GM23248 (cell line): ENCODE results near the gene TM9SF3. TPM values are rescaled to one million over a fixed set of nuclear protein-coding genes. Genes with fewer than 3 reads are reported as not detected.

Experiments
- DNase-seq: peaks from one replicate; pipeline ENCODE4 v3.0.0-alpha.2; 2015
- H2AFZ ChIP-seq: fragments of 200-600 bp; sonication (generic); 2 replicates; pipeline ENCODE4 v1.6.1; 2016; ENCODE audit warnings: antibody characterized with exemption
- H3F3A ChIP-seq: fragments of 200-600 bp; sonication (generic); 2 replicates; pipeline ENCODE4 v1.6.1; 2016; ENCODE audit warnings: mild to moderate bottlenecking, antibody characterized with exemption, mixed run types; ENCODE audit not compliant: insufficient read depth
- H3K27ac ChIP-seq: fragments of 200-600 bp; sonication (generic); 2 replicates; pipeline ENCODE4 v1.5.1; 2016; ENCODE audit warnings: mild to moderate bottlenecking
- H3K27me3 ChIP-seq: fragments of 200-600 bp; sonication (generic); replicated peaks from 2 replicates; pipeline ENCODE4 v1.6.1; 2016; ENCODE audit warnings: mild to moderate bottlenecking; ENCODE audit not compliant: insufficient read depth
- H3K36me3 ChIP-seq: fragments of 200-600 bp; sonication (generic); 2 replicates; pipeline ENCODE4 v1.6.1; 2016; ENCODE audit warnings: low read depth, mild to moderate bottlenecking
- H3K4me1 ChIP-seq: fragments of 200-600 bp; sonication (generic); 2 replicates; pipeline ENCODE4 v1.6.1; 2016; ENCODE audit warnings: mild to moderate bottlenecking; ENCODE audit not compliant: insufficient read depth
- H3K4me2 ChIP-seq: fragments of 200-600 bp; sonication (generic); one replicate; pipeline ENCODE4 v1.6.1; 2016; ENCODE audit warnings: mild to moderate bottlenecking; ENCODE audit not compliant: unreplicated experiment
- H3K4me3 ChIP-seq: fragments of 200-600 bp; sonication (generic); 2 replicates; pipeline ENCODE4 v1.5.1; 2016; ENCODE audit warnings: mild to moderate bottlenecking
- H3K79me2 ChIP-seq: fragments of 200-600 bp; sonication (generic); 2 replicates; pipeline ENCODE4 v1.6.1; 2016; ENCODE audit warnings: mild to moderate bottlenecking; ENCODE audit not compliant: insufficient read depth
- H3K9ac ChIP-seq: fragments of 200-600 bp; sonication (generic); 2 replicates; pipeline ENCODE4 v1.6.1; 2016; ENCODE audit warnings: mild to moderate bottlenecking
- H3K9me2 ChIP-seq: fragments of 200-600 bp; sonication (generic); 2 replicates; pipeline ENCODE4 v1.6.1; 2016; ENCODE audit warnings: mixed run types, mild to moderate bottlenecking, moderate library complexity; ENCODE audit not compliant: insufficient read depth
- H3K9me3 ChIP-seq: fragments of 200-600 bp; sonication (generic); one replicate; pipeline ENCODE4 v1.6.1; 2017; ENCODE audit warnings: low read depth
- H4K20me1 ChIP-seq: fragments of 200-600 bp; sonication (generic); 2 replicates; pipeline ENCODE4 v1.6.0; 2016; ENCODE audit not compliant: insufficient read depth
- EZH2 ChIP-seq: fragments of 200-600 bp; sonication (generic); IDR thresholded peaks from 2 replicates; pipeline ENCODE4 v1.6.1; 2018; ENCODE audit warnings: antibody characterized with exemption, mild to moderate bottlenecking; ENCODE audit not compliant: insufficient read depth, poor library complexity, severe bottlenecking
- EZH2phosphoT487 ChIP-seq: fragments of 200-600 bp; sonication (generic); IDR thresholded peaks from 2 replicates; pipeline ENCODE4 v1.6.1; 2018; ENCODE audit warnings: antibody characterized with exemption, moderate library complexity, mild to moderate bottlenecking, low read depth; ENCODE audit not compliant: insufficient read depth
- WGBS, 2 experiments: methylation state at CpG; one replicate each; pipeline ENCODE4 v1.1.6; 2015 to 2017; ENCODE audit warnings: low lambda C conversion rate in 2 of 2, low coverage in 1 of 2; ENCODE audit errors: missing lambda C conversion rate in 2 of 2; 5-methylcytosine and 5-hydroxymethylcytosine counted together
- in situ Hi-C: fragments of 300-500 bp; cut with MboI; formaldehyde crosslinking; loops from 2 replicates; pipeline ENCODE4 v1.15.0; 2020
- polyA plus RNA-seq: library from polyadenylated mRNA; unstranded; fragments of >200 nt; fragmentation: Nextera tagmentation; extraction: Ambion mirVana; gene quantifications from 2 replicates; pipeline ENCODE4 v1.2.1, GENCODE V29; 2016
- total RNA-seq: library from RNA; depleted of rRNA; stranded (reverse); fragments of >200 nt; shearing (Covaris generic); gene quantifications from 2 replicates; pipeline ENCODE4 v1.2.3, GENCODE V29; 2014

Gene TM9SF3
- total and polyA plus RNA-seq, 2 experiments from 2014 or later = 130 to 175 TPM

GRCh38 chr10:96584035-96584434 is 2.8 kb downstream of the TM9SF3 start:
- Histone ChIP-seq H3K79me2 (peaks cover 76% of the 10 kb centered on the region), H3K4me3 (peak overlapping the region; percentile 97), H3K4me1 (peaks cover 50% of the 10 kb centered on the region), H3F3A (peaks cover 24% of the 10 kb centered on the region), H3K27me3 (no peaks in the 10 kb centered on the region), H3K9ac (no peak overlapping the region), H3K36me3 (no peaks in the 10 kb centered on the region), H3K27ac (no peak overlapping the region), H2AFZ (no peak overlapping the region), H3K9me3 (no peaks in the 10 kb centered on the region), H4K20me1 (peaks cover 29% of the 10 kb centered on the region), H3K4me2 (peak overlapping the region; percentile 98), H3K9me2 (no peaks in the 10 kb centered on the region)
- WGBS, 2 experiments = 96 to 100% methylated on average over 1 of the region's 1 CpG
- TF ChIP-seq EZH2phosphoT487 (no peak), EZH2 (no peak)
- in situ Hi-C loops = no loop called here
- no peak for DNase-seq

GRCh38 chr10:96579133-96579532 is 7.7 kb downstream of the TM9SF3 start:
- Histone ChIP-seq H3K9ac (no peak overlapping the region), H3K4me1 (peaks cover 24% of the 10 kb centered on the region), H3K27ac (no peak overlapping the region; the same call in 1 of the 2 replicates), H3K79me2 (peaks cover 100% of the 10 kb centered on the region), H3K27me3 (no peaks in the 10 kb centered on the region), H2AFZ (no peak overlapping the region), H3K9me3 (no peaks in the 10 kb centered on the region), H4K20me1 (peaks cover 48% of the 10 kb centered on the region), H3F3A (0 out of 2 replicates have a peak, but pooled peaks cover 7% of the 10 kb centered on the region), H3K9me2 (no peaks in the 10 kb centered on the region), H3K36me3 (0 out of 2 replicates have a peak, but pooled peaks cover 5% of the 10 kb centered on the region), H3K4me2 (peak overlapping the region; percentile 8), H3K4me3 (no peak overlapping the region)
- 78 to 84% methylated on average over 2 of the region's 2 CpGs for WGBS, 2 experiments
- in situ Hi-C loops = no loop called here
- TF ChIP-seq EZH2phosphoT487 = no peak
- no peak for TF ChIP-seq EZH2
- DNase-seq = no peak

- Histone ChIP-seq H3K9me2 (no peaks in the 10 kb centered on the region), H3K79me2 (peaks cover 100% of the 10 kb centered on the region), H3K9me3 (no peaks in the 10 kb centered on the region), H4K20me1 (peaks cover 49% of the 10 kb centered on the region), H3K9ac (no peak overlapping the region), H3K36me3 (0 out of 2 replicates have a peak, but pooled peaks cover 5% of the 10 kb centered on the region), H3F3A (0 out of 2 replicates have a peak, but pooled peaks cover 7% of the 10 kb centered on the region), H3K4me2 (no peak overlapping the region), H3K27ac (no peak overlapping the region), H3K4me3 (no peak overlapping the region), H3K4me1 (peaks cover 19% of the 10 kb centered on the region), H2AFZ (no peak overlapping the region), H3K27me3 (no peaks in the 10 kb centered on the region)
- WGBS, 2 experiments = 90 to 95% methylated on average over 5 of the region's 5 CpGs
- DNase-seq = no peak
- in situ Hi-C loops = no loop called here
- TF ChIP-seq EZH2phosphoT487 (no peak), EZH2 (no peak)
These were observed 8.2 kb downstream of the TM9SF3 start for GRCh38 chr10:96578633-96579032.

GRCh38 chr10:96578022-96578421 is 8.8 kb downstream of the TM9SF3 start:
- H3K36me3 ChIP-seq = 0 out of 2 replicates have a peak, but pooled peaks cover 5% of the 10 kb centered on the region
- TF ChIP-seq EZH2phosphoT487 = no peak
- no peak for TF ChIP-seq EZH2
- H3K27ac ChIP-seq = no peak overlapping the region
- H3K4me2 ChIP-seq = no peak overlapping the region
- 72 to 80% methylated on average over 4 of the region's 4 CpGs for WGBS, 2 experiments
- in situ Hi-C loops = no loop called here
- no peak for DNase-seq
- 0 out of 2 replicates have a peak, but pooled peaks cover 7% of the 10 kb centered on the region for H3F3A ChIP-seq
- H3K27me3 ChIP-seq = no peaks in the 10 kb centered on the region
- H3K4me3 ChIP-seq = no peak overlapping the region
- H3K9ac ChIP-seq = no peak overlapping the region
- no peaks in the 10 kb centered on the region for H3K9me2 ChIP-seq
- H4K20me1 ChIP-seq = peaks cover 55% of the 10 kb centered on the region
- H3K9me3 ChIP-seq = no peaks in the 10 kb centered on the region
- H3K79me2 ChIP-seq = peaks cover 100% of the 10 kb centered on the region
- H2AFZ ChIP-seq = no peak overlapping the region
- peaks cover 19% of the 10 kb centered on the region for H3K4me1 ChIP-seq
